Brain pericyte (primary cell): ENCODE measurements around the gene OVOL1.

ENCODE experiments used
- DNase-seq: peaks from one replicate; pipeline ENCODE4 v3.0.0-alpha.2; 2012; ENCODE audit warnings: low read depth, low spot score

OVOL1 gene

DNA sequence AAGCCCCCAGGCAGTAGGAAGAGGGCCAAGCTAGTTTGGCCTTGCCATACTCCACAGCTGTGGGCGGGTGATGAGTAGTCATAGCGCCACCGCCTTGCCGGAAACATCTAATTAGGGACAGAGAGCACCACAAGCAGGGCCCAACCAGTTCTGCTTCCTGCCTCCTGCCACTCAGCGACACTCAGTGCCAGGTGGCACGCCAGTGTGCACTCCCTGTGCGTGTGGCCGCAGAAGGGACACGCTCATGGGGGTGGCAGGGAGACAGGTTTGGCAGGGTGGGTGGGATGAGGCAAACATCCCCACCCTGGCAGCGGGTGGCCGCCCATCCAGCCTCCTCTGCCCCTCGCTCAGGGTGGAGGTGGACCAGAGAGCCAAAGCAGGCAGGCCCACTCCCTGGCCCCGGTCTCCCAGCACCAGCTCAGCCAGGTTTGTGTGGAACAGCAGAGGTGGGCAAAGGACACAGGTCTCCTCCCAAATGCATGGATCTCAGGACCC, 4.9 kb downstream of the OVOL1 start:
- DNase-seq, result no peak

DNA sequence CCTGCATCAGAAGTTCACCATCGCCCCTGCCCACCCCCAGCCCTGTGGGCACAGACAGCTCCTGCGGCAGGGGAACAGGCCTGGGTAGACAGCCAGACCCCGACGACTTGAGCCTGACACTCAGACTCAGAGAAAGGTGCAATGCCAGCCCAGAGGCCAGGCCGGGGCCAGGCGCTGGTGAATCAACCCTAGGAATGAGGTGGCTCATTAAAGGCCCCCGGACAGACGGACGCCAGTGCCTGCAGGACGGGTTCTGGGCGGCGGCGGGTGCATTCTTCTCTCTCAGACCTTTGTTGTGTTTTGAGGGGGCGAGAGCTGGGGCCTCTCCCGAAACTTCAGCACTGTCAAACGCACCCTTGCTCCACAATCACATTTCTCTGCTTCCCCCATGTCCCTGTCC, 5.6 kb downstream of the OVOL1 start:
- DNase-seq, result no peak

DNA sequence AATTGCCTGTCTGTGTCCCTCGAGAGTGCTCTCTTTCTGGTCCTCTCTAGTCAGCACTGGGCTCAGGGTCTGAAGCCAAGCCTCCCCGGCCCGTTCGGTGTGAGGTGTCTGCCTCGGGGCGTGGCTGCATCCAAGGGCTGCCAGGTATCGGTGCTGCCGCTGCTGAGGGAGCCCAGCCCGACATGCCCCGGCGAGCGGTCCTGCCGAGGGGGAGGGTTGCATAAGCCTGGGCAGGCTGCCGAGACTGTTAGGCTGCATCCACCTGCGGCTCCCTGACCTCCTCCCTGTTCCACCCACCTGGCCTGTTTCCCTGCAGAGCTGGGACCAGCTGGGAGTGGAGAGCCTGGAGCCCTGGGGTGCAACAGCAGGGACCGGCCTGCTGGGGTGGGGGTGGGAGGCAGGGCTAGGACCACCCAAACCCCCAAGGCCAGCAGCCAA, 6.3 kb downstream of the OVOL1 start:
- DNase-seq, result no peak

DNA sequence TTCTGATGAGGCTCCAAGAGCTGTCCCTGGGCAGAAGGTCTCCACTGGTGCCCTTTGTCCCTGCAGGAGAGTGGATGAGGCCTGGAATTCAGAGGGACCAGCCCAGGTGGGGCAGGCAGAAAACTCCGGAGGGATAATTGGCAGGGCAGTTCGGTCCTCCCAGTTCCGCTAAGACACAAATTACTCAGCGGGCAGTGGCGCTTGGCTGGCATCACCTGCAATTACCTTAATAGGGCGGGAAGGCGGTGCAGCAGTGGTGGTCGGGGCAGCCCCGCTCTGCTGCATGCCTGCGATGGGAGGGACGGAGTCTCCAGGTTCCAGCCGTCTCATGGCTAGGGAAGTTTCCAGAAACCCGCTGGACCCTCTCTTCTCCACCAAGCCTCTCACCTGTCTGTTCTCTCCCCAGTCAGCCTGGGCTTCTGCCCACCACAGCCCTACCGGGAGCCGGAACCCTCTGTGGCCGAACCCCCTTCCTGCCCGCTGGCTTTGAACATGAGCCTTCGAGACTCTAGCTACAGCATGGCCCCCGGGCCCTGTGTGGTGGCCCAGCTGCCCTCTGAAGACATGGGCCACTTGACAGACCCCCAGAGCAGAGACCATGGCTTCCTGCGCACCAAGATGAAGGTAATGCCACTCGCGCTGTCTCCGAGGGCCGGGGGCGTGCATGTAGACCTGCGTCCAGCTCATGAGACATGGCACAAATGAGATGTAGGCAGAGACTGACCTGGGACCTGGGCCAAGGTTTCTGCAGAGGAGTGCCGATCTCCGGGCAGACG, 7.0 kb downstream of the OVOL1 start:
- DNase-seq, result no peak

DNA sequence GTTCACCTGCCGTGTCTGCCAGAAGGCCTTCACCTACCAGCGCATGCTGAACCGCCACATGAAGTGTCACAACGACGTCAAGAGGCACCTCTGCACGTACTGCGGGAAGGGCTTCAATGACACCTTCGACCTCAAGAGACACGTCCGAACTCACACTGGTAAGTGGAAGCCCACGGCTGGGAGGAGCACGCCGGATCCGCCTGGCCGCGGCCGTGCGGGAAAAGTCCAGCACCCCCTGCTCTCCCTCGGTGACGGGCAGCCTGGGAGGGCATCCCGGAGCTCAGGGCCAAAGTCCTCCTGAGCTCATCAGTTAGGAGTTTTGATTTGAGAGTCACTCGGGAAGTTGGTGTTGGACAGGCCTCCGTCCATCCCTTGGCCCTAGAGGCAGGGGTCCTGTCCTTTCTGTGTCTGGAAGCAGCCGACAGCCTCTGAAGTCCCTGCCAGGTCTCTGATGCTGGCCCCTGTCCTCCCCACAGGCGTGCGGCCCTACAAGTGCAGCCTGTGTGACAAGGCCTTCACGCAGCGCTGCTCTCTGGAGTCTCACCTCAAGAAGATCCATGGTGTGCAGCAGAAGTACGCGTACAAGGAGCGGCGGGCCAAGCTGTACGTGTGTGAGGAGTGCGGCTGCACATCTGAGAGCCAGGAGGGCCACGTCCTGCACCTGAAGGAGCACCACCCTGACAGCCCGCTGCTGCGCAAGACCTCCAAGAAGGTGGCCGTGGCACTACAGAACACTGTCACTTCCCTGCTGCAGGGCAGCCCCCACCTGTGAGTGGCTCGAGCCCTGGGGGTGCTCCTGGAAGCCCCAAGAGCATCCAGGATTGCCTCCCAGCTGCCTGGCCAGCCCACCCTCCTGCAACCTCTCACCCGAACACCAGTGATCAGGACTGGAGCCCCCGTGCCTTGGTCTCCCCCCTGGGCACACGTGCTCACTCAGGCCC, 8.0 kb downstream of the OVOL1 start:
- no peak for DNase-seq

DNA sequence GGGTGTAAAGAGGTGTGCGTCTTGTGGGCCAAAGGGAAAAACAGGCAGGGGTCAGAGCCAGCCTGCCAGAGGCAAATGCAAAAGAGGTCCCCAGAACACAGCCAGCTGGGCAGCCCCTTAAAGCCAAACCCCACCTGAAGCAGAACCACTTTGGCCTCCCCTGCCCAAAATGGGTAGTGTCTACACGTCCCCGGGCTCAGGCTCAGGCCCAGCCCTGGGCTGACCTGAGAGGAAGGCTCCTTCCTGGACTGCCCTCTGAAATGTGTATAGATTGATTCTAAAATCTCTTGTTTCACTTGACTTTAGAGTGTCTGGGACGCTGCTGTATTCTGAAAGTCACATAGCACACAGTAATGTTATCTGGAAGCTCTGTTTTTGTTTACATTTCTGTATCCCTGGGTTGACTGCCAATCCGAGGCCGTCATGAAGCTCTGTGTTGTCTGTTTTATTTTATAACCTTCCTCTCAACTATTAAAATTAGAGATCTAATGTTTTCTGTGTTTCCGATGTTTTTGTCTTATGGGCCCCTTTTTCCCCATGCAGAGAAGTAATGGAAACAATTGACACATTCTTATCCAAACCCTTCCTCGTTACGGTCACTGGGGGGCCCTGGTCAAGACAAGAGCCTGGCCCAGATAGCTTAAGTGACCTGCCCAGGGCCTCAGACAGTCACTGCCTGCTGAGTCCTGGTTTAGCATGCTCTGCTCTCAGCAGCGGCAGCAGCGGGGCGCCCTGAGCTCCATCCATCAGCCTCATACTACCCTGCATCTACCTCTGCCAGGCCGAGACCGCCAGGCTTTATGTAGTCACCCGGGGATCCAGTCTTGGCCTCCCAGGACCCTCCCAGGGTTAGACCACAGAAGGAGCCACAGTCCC, 10.1 kb downstream of the OVOL1 start:
- DNase-seq, result no peak

DNA sequence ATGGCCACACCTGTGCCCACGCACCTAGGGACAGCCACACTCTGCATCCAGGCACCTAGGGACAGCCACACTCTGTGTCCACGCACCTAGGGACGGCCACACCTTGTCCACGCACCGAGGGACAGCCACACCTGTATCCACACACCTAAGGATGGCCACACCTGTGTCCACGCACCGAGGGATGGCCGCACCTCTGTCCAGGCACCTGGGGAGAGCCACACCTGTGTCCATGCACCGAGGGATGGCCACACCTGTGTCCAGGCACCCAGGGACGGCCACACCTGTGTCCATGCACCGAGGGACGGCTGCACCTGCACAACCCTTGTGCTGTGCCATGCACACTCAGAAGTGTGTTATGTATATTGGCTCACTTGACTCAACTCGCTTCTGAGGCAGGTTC, 10.8 kb downstream of the OVOL1 start:
- DNase-seq, result no peak

DNA sequence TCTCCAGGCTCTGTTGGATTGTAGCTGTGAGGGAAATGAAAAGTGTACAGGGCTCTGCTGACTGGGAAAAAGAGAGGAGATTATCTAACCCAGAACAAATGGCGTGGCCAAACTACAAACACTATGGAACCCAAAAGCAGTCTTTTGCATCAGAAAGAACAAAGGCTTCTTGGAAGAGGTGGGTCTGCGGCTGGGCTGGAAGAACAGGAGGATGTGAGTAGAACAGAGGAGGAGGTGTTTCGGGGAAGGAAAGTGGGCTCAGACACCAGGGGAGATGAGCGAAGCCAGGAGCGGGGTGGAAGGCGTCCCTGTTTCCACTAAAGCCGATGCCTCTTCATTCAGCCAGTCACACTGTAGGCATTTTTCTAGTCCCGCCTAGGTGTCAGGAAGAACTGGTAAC, 12.0 kb downstream of the OVOL1 start:
- DNase-seq, result no peak

DNA sequence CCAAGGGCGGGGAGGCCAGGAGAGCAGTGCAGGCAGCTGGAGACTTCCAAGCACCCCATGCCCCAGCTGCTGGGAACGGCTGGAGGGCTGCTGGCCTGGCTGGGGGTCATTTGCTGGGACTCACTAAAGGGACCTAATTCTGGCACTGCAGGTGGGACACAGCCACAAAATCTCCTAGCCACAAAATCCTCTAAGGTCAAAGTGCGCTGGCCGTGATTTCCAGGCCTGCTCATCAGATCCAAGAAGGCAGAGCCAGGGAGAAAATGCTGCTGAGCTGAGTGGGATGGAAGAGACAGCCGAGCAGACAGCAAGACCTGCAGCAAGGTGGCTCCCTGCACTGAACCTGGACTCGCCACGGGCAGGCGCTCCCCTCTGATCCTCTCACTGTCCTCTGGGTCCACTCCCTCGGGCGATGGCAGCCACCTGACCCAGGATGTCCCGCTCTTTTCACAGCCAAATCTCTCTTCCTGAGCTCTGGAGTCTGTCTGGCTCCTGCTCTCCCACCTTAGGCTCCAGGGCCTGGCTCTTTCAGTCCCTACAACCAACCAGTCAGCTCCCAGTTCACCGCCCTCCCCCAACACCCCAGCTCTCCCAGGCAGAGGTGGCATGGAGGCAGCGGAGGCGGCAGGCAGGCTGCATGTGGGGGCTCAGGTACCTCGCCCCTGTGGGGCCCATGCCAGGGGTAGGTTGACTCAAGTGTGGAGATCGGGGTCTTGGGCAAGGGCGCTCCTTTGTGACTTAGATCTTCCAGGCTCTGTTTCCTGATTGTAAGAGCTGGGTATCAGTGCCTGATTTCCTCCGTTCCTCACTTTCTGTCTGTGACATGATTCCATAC, 14.5 kb downstream of the OVOL1 start:
- no peak for DNase-seq

DNA sequence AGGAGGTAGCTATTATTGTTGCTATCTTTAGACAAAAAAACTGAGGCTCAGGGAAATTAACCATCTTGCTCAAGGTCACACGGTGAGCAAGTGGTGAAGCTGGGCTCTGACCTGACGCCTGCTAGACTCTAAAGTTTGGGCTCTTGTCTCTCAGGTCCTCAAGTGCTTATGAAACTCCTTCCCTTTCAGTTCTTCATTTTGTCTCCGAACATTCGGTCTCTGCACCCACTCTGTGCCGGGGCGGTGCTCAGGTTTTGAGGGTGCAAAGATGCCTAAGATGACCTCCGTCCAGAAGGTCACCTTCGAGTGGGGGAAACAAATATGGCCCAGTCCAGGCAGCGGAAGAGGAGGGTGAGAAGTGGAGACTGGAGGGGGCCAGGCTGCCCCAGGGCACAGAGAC, 16.0 kb downstream of the OVOL1 start:
- DNase-seq, result no peak

DNA sequence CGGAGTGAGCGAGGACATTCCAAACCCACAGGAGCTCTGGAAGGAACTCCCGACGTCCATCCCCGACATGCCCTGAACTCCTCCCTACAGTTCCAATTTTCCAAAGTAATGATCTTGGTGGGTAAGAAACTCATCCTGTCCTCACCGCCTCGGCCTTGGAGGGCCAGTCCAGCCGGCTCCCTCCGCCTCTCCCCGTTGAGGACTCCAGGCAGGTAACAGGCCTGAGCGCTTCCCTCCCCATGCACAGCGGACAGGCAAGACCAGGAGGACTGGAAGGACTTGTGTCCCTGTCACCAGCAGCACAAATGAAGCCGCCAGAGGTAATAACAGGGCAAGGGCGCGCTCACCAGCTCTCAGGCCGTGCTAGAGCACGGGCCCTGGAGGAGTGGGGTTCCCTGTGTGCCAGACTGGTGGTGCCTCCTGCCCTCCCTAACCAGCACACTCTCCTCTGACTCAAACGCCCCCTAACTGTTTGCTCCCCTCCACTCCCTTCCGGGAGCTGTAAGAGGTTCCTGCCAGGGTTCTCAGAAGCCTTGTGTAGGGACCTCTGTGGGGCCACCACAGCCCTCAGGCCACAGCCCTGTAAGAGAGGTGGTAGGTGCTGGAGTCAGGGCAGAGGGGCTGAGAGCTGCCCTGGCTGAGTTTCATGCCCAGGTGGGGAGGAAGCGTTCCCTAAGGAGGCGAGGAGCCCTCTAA, 17.1 kb downstream of the OVOL1 start:
- DNase-seq, result no peak

DNA sequence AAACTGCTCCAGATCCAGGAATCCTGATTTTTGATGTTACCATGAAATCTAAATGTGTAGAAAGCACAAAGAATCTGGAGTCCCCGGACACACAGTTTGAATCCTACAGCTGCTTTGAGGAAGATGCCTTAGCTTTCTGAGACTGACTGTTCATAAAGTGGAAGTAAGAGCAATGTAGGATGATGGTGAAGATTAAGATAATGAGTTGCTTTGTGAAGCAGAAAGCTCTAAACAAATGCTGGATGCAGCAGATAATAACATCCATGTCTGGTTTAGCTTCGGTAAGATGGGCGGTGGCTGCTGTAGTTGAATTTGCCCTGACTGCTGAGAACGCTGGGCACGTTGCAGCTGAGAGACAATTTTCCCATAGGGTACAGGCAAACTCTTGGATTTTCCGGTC, 20.1 kb downstream of the OVOL1 start:
- DNase-seq, result no peak

DNA sequence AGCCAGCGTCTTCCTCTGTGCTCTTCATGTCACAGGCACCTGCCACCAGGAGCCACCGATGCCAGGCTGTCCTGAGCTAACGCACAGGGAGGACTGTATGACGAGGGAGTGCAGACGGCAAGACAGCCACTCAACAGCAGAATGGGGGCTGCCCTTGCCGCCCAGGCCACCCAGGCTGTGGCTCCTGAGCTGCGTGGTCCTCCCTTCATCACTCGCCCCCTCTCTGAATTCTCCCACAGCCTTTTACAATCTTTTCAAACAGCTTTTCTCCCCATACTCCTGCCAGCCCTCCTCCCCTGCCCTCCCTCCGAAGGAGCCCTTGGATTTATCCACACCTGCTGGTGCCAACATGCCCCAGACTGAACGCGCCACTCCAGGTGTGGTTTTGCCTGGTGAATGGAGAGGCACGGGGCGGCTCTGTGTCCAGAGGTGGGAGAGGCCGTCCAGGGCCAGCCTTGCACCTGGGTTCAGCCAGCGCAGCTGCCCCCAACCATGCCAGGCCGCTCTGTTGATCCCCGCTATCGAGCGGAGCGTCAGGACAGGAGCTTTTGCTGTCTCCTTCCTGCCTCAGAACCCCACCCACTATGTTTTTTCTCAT, 22.0 kb downstream of the OVOL1 start:
- DNase-seq, result no peak

DNA sequence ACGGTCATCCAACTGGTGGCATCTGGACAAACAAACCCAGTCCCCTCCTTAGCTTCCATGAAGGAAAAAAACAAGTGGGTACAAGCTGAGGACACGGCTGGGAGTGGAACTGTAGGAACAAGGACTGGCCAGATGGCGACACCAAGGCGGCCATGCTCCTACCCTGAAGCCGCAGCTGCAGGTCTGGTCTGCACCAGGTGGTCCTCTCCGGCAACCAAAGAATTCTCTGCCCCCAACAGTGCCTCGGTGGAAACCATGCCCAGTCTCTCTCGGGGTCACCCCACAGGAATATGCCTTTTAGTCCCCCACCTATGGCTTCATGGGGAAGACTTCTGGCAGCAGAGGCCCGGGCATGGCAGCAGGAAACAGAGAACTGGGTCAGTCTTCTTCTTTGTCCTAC, 22.6 kb downstream of the OVOL1 start:
- no peak for DNase-seq

DNA sequence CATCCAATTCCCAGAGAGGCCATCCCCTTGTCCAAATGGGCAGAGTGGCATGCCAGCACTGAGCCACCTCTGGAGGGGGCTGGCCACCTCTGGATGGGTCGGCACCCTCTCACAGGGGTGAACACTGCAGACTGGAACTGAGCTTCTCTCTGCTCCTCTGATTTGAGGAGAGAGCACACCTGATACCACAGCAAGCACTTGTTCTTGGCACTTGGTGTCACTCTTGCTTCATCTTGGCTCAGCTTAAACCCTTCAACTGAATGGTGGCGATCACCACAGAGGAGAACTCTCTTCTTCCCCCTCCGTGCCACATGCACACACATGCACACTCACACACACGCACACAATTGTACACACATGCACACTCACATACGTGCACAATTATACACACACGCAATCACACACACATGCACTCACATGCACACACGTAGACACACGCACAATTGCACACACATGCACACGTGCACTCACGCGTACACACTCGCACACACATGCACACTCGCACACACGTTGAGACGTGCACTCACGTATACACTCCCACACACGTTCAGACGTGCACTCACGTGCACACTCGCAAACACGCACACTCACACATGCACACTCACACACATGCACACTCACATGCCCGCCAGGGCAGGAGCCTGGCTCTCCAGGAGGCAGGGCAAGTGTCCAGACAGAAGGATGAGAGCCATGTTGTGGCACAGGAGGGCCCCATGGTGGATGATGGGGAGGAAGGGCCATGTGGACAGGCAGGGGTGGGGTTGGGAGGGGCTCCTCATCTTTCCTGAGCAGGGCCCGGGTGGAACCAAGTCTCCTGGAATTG, 23.4 kb downstream of the OVOL1 start:
- no peak for DNase-seq

DNA sequence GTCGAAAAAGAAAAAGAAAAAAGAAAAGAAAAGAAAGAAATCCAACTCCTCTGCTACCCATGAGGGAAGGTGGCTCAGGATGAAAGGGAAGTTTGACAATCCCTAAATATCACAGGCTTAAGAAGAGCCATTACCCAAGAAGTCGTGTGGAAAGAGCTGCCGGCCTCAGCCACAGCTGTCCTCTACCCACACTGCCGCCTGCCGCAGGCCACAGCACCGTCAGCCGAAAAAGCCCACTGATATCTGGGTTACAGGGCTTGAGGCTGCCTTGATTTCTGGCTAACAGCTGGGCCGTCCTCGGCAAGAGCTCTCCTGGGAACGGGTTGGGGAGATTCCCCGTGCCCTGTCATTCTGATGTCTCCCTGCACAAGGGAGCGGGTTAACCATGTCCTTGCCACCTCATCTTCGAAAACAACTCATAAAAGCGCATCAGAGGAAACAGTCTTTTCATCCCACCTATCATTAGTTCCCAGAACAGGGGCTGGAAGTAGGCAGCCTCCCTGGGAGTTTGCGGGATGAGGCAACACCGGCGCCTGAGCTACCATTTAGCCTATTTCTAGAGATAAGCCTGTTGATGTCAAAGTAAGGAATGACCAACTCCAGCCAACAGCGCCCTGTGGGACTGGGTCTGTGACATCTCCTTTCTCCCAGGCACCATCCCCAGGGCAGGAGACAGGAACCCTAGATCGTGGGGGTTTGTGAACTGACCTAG, 25.1 kb downstream of the OVOL1 start:
- no peak for DNase-seq

DNA sequence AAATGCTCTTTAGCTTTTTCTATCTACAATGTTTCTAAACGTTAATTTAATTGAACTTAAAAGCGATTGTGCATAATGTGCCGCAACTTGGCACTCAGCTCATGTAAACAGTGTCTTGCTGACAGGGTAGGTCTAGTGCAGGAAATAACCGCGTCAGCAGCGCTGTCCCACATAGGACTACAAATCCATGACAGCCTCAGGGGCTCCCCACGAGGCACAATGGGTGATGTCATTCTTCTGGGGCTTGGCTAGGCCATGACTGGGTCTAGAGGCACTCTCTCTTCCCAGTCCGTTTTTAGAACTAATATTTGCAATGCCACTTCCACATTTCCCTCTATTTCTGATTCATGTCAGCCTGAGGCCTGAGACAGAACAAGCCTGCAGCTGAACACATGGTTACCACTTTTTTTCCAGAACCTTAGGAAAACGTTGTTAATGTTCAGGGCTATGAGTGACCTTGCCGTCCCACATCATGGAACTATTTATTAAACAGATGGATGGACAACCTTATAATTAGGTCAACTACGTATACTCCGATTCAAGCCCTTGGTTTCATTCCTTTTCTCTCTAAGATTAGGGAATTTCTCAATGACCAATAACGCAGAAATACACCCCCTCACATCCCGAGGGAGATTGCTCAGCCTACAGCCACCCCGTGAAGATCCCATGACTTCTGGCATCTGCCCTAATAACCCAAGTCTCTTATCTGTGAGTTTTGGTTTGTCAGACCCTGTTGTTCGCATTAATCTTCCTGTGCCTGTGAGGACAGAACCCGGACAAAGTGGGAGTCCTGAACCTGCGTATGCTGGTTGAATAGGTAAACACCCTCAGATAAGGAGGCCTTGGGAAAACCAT, 27.5 kb downstream of the OVOL1 start:
- DNase-seq, result no peak
